GM21737 (cell line): ENCODE measurements around the gene FXYD2.

Experiments
- ATAC-seq: cut with Tn5 transposase; IDR thresholded peaks from one replicate; pipeline ENCODE4 v1.9.1; 2021; ENCODE audit warnings: mild to moderate bottlenecking, moderate library complexity; ENCODE audit not compliant: unreplicated experiment

Gene FXYD2

DNA sequence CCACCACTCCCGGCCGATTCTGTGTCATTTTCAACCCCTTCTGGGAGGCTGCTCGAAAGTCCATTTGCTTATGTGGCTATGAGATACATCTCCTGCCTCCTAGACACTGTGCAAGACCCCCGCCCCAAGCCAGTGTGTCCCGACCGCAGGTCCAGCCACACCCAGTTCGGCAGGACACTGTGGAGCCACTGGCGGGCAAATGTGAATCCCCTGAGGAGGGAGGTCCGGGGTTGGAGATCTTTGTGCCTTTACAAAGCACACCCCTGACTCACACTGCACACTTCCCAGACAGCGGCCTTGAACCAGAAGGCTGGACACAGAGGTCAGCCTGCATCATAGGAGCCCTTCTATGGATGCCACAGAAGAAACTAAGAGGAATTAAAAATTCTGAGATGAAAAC is 34.5 kb upstream of the FXYD2 start:
- ATAC-seq = no peak

DNA sequence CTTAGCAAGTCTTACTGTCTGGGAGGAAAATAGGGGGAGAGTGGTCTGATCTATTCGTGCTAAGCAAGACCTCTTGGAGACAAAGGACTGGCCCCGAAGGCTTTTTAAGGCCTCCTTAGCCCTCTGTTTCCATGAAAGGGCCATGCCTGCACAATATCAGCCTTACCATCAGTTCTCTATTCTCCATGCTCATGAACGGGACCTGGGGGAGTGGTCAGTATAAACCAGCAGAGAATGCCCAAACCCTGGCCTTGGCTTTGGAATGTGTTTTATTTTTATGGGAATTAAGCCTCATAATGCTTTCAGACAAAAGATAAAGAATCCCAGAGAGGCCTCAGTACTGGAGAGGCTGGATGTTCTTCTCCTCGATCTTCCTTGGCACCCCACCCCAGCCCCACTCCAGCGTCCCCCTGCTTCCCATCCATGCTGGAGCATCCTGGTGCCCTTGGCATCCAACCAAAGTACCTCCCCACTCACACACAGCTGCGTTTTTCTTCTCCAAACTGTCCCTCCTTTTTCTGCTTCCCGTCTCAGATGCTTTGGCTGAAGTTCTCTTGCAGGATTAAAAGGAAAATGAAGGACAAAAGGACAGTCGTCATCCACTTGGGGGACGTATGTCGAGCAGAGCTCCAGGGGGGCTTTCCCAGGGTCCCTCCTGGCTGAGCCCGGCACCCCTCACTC is 33.3 kb upstream of the FXYD2 start:
- no peak for ATAC-seq

DNA sequence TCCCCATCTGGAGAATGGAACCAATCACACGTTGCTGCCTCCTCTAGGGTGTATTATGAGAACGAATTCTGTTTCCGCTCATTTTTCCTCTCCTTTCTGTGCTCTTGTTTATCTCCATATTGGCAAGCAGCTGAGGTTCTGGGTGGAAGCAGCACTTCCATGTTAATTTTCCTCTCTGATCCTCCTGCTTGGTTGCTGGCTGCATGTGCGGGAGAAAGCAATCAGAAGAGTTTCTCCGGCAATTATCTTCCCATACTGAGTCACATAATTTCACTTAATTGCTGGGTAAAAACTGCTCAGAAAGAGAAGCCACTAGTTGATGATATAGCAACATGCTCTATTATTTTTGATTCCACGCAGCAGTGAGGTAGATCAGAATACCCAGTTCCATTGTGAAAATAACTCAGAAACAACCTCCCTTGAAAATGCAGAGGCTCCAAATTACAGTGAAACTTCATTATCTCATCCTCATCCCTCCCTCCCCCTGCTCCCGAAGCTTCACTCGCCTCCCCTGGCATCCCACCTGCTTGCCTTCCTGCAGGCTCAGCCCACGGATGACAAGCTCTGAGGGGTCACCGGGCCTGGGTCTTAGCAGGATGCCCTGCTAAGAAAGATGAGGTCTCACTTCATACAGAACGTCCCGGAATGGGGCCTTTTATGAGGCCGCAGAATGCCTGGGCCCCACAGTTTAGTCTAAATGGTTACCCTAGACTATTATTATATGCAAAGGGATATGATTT is 31.5 kb upstream of the FXYD2 start:
- no peak for ATAC-seq

DNA sequence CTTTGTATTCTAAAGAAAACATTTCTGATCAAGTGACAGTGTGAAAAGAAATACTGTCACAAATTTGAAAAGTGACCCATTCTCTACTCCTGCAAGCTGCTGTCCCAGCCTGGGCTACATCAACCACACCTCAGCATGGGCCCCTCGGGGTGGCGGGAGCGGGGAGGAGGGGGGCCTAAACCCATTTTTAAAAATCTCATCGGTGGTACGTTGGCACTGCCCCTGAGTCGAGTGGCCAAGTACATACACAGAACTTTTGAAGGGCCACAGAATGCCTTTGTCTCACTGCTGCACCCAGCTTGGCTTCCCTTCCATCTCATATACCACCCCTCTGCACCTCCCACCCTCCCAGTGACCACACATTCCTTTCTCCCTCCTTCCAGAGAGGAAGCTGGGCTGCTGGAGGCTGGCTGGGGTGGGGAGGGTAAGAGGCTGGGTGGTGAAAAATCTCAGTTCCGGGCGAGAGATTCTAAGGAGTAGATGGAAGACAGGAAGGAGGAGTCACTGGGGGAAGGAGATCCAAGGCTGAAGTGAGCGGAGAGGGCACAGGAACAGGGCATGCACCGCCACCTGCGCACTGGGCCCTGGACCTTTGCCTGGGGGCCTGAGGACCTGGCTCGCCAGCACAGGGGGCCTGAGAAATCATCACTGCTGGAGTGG is 30.8 kb upstream of the FXYD2 start:
- ATAC-seq = no peak

DNA sequence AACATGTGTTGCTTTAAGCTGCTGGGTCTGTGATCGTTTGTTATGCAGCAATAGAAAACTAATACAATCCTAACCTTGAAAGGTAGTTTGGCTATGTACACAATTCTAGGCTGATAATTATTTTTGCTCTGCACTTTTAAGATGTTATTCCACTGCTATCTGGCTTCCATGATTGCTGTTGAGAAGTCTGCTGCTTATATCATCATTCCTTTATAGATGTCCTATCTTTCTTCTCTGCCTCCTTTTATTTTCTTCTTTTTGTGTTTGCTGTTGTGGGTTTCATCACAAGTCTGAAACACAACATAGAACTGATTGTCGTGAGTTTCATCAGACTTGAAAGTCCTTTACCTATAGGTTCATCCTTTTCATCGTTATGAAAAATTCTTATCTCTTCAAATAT is 27.8 kb upstream of the FXYD2 start:
- ATAC-seq = no peak

DNA sequence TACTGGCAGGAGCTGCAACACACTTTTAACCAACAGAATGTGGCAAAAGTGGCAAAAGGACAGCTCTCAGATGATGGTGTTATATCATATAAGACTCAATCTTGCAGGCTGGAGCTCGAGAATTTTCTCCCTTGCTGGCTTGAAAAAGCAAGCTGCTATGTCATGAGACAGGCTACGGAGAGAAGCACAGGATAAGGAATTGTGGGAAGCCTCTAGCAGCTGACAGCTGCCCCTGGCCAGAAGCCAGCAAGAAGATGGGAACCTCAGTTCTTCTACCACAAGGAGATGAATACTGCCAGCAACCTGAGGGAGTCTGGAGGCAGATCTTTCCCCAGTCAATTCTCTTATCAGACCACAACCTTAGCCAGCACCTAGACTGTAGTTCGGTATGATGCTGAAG is 27.3 kb upstream of the FXYD2 start:
- ATAC-seq = no peak

DNA sequence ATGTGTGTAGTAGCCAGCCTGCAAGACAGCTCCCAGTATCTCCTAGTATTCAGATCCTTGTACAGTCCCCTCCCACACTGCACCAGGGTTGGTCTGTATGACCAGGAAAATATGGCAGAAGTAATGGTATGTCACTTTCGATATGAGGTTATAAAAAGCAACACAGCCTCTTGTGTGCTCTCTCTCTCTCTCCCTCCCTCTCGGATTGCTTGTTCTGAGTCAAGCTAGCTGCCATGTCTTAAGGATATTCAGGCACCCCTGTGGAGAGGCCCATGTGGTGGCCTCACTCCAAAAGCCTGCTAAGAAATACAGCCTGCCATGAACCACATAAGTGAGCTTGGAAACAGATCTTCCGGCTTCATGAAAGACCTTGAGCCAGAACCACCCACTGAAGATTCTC is 26.6 kb upstream of the FXYD2 start:
- ATAC-seq = no peak

DNA sequence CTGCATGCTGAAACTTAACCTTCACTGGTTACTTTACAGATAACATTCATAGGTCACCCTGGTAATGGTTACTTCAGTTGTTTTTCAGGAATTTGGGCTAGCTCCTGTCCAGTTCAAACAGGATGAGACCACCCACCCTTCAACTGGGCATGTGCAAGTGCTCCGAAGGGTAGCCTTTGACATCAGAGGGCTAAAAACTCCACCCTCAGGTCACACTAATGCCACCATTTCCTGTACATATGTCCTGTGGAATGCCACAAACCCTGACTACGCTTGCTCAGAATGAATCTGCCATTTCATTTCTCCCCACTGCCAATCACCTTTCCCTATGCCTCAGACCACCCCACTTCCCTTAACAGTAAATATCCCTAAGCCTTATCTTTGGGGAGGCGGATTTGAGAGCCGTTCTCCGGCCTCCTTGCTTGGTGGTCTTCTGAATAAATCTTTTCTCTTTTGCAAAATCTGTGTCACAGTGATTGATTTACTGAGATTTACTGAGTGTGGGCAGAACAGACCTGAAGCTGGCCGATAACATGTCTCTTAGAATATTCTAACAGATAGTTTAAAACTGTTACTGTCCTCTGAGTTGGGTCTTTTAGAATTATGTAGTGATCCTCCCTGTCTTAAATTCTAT is 25.4 kb upstream of the FXYD2 start:
- no peak for ATAC-seq

DNA sequence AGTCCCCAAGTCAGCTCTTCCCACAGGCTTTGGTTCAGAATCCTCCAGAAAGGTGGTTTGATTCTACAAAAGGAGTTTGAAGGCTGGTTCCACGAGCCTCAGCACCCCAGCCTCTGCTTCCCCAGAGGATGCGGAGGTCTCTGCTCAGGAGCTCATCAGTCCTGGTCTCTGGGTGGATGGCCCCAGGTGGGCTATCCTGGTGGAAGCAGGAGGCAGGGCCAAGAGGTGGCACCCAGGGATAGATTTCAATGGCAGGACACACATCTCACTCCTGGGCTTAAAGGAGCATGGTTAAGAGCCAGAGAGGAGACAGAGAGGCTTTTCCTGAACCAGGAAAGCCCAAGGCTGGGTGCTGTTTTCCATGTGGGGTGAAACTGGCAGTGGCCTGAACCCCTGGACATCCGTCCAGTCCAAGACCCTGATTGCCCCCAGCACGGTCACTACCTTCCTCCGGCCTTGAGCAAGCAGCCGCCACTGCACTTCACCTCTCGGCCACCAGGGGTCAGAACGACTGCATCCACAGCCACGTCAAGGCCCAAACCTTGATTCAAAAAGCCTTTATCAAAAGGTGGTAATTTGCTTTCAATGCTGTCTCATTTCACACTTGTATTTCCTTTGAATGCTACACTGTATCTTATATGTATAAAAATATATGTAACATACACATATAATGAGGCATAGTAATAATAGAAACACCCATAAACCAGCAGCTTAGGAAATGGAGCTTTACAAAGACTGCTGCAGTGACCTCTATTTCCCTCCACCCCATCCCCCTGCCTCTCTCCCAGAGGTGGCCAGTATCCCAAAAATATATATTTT is 19.3 kb upstream of the FXYD2 start:
- no peak for ATAC-seq

DNA sequence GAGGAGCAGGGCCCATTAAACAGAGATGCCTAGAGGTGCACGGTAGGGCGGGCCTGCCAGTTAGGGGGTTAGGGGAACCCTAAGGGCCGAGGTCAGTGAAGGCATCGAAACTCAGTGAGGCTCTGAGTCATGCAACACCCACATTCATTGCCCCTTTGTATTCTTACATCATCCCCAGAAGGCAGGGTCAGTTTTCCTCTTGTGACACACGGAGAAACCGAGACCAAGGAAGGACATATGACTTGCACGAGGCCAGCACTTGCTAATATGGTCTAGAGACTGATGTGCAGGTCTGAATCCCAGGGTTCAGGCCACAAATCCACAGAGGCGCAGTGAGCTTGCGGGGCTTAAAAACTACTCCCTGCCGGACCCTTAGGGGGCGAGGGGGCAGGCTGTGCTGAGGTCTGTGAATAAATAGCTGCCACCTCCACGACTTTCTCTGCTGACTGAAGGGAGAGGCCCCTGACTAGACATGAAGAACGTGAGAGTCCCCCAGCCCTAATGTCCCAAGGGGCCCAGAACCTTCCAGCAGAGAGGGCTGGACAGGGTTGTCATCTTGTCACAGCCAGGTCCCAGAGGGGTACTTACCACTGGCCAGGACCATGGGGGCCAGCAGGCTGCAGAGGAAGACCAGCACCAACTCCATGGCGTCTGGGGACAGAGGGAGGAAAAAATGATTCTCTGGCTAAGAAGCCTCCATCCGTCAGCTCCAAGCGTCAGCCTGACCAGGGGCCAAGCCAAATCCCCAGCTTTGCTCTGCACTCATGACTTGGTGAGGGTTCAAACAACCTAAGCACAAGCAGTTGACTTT is 17.8 kb upstream of the FXYD2 start:
- no peak for ATAC-seq

DNA sequence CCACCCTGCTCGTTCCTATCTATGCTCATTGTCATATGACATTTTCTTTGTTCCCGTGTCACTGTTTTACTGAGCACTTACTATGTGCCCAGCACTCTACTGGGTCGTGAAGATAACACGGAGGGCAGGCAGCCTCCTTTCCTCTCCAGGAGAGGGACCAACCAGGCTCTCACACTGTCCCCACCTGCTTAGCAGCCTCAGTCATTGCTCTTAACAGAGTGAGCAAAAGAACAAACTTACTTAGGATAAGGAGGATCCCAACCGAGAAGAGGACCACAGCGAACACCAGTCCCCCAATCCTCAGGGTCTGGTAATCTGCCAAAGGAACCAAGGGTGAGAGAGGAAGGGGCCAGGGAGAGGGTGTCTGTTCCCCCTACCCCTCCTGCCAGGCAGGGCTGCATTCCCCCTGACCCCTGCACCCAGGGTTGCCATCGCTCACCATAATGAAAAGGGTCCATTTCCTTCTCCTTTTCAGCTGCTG is 17.0 kb upstream of the FXYD2 start:
- no peak for ATAC-seq

DNA sequence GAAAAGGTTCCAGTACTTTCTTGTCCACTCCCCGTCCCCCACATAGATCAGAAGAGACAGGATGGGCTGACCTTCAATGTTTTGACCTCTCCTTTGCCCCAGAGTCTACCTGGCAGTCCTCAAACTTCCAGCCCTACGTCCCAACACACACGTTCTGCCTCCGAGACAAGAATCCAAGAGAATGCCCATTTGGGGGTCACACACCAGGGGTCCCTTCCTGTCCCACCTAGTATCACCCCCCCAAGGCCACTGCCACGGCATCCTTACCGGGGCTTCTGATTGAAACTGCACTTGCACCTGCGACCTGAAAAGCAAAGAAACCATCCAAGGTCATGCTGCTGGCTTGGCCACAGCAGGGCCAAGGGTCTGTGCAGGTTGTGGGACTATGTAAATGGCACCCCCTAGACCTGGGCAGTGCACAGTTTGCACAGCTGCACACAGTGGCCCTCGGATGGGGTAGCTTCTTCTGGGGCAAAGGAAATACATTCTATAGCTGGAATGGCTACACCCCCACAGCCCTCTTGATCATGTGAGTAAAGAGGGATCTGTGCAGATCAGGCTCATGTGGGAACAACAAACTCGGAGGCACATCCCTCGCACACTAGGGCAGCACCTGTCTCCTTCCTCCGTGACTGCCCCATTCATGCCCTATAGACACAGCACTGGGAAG is 16.5 kb upstream of the FXYD2 start:
- ATAC-seq = no peak

DNA sequence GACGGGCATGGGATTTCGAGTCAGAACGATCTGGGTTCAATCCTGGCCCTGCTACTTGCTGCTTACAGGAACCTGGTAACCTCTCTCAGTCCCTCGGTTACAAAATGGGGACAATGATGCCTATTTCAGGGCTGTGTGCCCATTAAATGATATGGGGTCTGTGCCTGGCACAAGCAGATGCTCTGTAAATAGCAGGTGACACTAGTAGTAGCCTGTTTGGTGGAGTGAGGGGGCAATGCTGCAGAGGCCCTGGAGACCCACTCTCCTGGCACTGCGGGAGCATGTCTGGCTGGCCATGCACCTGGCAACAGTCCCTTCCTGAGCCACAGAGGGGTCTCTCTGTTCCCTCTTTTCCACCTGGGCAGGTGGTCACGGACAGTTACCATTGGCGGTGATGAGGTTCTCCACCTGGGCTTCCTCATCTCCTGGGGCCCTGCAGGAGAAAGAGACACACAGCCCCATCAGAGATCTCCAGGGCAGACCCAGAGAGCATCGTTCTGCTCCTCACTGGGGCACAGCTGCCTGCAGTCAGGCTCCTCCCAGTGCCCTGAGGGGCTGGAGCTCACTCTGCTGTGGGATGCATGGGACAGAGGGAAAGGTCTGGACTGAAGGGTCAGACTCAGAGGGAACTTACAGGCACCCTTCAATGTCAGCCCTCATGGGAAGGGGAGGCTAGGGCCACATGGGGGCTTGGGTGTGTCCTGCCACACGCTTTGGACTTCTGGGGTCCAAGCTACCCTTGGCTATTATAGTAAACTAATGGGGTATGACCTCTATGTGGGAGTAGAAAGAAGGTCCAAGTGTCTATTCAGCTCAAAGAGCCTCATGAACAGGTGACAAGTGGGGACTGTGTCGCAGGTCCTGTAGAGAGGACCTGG is 15.6 kb upstream of the FXYD2 start:
- ATAC-seq = no peak

DNA sequence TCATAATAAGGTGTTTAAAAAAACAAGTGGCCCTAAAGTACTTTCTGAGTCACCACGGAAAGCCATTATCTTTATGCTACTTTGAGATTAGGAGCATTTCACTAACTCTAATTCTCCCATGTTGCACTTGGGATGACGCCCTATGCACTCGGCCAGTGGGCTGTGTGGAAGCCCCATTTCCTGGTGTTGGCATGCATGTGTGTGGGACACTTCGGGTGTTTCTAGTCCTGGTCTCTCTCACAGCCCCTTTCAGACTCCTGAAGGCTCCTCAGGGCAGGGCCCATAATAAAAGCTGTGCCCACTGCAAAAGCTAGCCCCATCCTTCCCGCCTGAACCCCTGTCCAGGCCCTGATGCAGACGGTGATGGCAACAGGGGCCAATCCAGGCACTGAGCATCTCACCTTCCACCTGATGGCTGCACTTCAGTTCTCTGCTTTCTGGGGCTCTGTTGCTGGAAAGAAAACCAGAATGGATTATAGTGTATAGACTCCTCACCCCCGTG is 14.9 kb upstream of the FXYD2 start:
- no peak for ATAC-seq

DNA sequence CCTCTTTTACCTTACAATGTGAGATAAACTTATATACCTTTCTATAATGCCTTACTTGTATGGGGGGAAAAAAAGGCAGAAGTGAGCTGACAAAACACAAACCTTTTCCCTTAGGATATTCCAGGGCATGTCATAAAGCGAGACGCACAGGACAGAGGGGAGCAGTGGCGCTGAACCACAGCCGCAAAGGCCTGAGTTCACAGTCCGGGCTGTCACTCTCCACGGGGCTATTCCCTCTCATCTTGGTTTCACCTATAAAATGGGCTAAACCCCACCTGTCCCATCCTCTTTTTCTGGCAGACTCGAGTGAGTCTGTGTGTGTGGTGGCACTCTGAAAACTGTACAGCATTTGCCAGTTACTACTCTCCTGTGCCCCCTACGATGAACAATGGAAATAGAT is 14.4 kb upstream of the FXYD2 start:
- no peak for ATAC-seq

DNA sequence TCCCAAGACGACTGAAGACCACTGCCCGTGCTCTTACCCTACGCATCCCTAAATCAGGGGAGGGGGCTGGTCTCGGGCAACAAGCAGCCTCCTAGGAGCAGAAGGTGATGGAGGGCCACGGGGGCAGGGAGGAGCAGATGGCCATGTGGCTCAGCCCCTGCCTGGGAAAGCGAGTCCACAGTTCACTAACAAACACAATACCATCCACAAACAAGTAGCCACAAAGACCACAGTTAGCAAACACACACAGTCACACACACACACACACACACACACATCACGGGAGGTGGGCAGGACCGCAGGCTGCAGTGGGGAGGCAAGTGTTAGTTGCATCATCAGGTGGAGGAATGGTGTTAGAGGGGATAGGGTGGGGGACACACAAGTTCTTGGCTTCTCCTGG is 13.2 kb upstream of the FXYD2 start:
- no peak for ATAC-seq

DNA sequence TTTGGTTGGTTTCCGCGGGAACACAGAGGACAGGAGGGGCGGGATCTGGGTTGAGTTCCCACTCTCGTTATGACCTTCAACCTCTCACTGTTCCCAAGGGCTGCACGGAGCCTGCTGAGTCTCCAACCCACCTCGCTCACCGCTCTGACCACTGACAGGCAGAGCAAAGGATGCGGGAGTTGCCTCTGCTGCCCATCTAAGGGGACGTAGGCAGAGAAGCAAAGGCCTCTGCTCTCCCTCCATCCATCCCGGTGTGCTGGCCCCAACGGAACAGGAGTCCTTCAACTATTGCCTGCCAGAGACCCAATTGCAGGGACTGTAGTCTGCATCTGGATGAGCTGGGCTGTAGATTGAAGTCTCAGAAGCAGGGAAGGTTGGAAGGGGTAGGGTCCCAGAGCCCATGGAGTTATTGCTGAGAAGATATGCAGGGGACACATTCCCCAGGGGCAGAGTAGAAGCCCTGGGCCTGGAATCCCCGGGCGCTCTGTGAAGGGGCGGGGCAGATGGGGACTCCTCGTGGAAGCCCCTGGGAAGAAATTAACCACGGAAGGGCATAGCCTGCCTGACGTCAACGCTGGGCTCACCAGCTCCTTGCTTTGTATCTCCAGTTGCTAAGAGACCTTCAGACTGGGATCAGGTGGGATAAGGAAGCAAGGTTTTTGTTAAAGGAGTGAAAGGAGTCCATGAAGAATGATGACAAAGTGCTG is 12.7 kb upstream of the FXYD2 start:
- no peak for ATAC-seq
